ENCODE results near the gene C9orf78. TPM values are rescaled to one million over a fixed set of nuclear protein-coding genes. Genes with fewer than 3 reads are reported as not detected.

Gene C9orf78
- total and polyA plus RNA-seq, 2 experiments from 2014 or later: 34.4 to 84.6 TPM

DNA sequence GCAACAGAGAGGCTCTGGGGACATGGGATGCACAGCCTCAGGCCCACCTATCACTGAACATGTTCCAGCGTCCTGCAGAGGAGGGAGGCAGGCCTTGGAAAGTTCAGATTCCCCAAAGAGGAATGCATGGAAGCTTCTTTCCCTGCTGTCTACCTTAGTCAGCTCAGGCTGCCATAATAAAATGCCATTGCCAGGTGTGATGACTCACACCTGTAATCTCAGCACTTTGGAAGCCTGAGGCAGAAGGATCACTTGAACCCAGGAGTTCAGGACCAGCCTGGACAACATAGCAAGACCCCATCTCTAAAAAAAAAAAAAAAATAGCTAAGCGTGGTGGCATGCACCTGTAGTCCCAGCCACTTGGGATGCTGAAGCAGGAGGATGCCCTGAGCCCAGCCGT is 56.6 kb downstream of the C9orf78 start:
- H3F3A ChIP-seq (replicated peaks; ENCODE audit: low read depth): no peaks in the 10 kb centered on the region
- Mint-ChIP-seq H3K4me3 (no peak overlapping the region), H3K27ac (no peak overlapping the region), H3K27me3 (ENCODE audit: insufficient read depth, low read depth, poor library complexity) (peaks cover 12% of the 10 kb centered on the region), H3K4me1 (peaks cover 6% of the 10 kb centered on the region), H3K9me3 (no peaks in the 10 kb centered on the region; the same call in 2 of the 3 replicates), H3K36me3 (ENCODE audit: low read depth) (no peaks in the 10 kb centered on the region)
- H3K4me3 ChIP-seq: no peak overlapping the region
- no peaks in the 10 kb centered on the region for H3K9me2 ChIP-seq (ENCODE audit: insufficient read depth)
- DNase-seq (ENCODE audit: low spot score) (no peak), ATAC-seq (no peak)
- H4K20me1 ChIP-seq (replicated peaks; ENCODE audit: insufficient read depth): no peaks in the 10 kb centered on the region
- no peak overlapping the region for H3K4me2 ChIP-seq
- H3K79me2 ChIP-seq (replicated peaks; ENCODE audit: insufficient read depth): no peaks in the 10 kb centered on the region
- TF ChIP-seq NANOG (IDR thresholded peaks at IDR 0.05; ENCODE audit: borderline replicate concordance) (no peak), EZH2phosphoT487 (IDR thresholded peaks at IDR 0.05; ENCODE audit: unreplicated experiment) (no peak), EZH2 (IDR thresholded peaks at IDR 0.05; ENCODE audit: low read depth, unreplicated experiment) (no peak), ZNF114 (CRISPR knock-in tag; IDR thresholded peaks at IDR 0.05) (no peak), CREB1 (CRISPR knock-in tag; IDR thresholded peaks at IDR 0.05; ENCODE audit: low read depth) (no peak), ZNF331 (CRISPR knock-in tag; IDR thresholded peaks at IDR 0.05; ENCODE audit: low read depth) (no peak), POLR2AphosphoS5 (IDR thresholded peaks at IDR 0.05; ENCODE audit: low read depth) (no peak), JUNB (IDR thresholded peaks at IDR 0.05; ENCODE audit: unreplicated experiment) (no peak), STAT1 (IDR thresholded peaks at IDR 0.05; ENCODE audit: unreplicated experiment) (no peak)
- TF ChIP-seq, protein P1, sequence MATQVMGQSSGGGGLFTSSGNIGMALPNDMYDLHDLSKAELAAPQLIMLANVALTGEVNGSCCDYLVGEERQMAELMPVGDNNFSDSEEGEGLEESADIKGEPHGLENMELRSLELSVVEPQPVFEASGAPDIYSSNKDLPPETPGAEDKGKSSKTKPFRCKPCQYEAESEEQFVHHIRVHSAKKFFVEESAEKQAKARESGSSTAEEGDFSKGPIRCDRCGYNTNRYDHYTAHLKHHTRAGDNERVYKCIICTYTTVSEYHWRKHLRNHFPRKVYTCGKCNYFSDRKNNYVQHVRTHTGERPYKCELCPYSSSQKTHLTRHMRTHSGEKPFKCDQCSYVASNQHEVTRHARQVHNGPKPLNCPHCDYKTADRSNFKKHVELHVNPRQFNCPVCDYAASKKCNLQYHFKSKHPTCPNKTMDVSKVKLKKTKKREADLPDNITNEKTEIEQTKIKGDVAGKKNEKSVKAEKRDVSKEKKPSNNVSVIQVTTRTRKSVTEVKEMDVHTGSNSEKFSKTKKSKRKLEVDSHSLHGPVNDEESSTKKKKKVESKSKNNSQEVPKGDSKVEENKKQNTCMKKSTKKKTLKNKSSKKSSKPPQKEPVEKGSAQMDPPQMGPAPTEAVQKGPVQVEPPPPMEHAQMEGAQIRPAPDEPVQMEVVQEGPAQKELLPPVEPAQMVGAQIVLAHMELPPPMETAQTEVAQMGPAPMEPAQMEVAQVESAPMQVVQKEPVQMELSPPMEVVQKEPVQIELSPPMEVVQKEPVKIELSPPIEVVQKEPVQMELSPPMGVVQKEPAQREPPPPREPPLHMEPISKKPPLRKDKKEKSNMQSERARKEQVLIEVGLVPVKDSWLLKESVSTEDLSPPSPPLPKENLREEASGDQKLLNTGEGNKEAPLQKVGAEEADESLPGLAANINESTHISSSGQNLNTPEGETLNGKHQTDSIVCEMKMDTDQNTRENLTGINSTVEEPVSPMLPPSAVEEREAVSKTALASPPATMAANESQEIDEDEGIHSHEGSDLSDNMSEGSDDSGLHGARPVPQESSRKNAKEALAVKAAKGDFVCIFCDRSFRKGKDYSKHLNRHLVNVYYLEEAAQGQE (IDR thresholded peaks at IDR 0.05; ENCODE audit: unreplicated experiment): no peak
- TF ChIP-seq, protein P2, sequence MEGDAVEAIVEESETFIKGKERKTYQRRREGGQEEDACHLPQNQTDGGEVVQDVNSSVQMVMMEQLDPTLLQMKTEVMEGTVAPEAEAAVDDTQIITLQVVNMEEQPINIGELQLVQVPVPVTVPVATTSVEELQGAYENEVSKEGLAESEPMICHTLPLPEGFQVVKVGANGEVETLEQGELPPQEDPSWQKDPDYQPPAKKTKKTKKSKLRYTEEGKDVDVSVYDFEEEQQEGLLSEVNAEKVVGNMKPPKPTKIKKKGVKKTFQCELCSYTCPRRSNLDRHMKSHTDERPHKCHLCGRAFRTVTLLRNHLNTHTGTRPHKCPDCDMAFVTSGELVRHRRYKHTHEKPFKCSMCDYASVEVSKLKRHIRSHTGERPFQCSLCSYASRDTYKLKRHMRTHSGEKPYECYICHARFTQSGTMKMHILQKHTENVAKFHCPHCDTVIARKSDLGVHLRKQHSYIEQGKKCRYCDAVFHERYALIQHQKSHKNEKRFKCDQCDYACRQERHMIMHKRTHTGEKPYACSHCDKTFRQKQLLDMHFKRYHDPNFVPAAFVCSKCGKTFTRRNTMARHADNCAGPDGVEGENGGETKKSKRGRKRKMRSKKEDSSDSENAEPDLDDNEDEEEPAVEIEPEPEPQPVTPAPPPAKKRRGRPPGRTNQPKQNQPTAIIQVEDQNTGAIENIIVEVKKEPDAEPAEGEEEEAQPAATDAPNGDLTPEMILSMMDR (conservative IDR thresholded peaks at IDR 0.05; ENCODE audit: low read depth in 2 of 2): no peak
- TF ChIP-seq, protein P3, sequence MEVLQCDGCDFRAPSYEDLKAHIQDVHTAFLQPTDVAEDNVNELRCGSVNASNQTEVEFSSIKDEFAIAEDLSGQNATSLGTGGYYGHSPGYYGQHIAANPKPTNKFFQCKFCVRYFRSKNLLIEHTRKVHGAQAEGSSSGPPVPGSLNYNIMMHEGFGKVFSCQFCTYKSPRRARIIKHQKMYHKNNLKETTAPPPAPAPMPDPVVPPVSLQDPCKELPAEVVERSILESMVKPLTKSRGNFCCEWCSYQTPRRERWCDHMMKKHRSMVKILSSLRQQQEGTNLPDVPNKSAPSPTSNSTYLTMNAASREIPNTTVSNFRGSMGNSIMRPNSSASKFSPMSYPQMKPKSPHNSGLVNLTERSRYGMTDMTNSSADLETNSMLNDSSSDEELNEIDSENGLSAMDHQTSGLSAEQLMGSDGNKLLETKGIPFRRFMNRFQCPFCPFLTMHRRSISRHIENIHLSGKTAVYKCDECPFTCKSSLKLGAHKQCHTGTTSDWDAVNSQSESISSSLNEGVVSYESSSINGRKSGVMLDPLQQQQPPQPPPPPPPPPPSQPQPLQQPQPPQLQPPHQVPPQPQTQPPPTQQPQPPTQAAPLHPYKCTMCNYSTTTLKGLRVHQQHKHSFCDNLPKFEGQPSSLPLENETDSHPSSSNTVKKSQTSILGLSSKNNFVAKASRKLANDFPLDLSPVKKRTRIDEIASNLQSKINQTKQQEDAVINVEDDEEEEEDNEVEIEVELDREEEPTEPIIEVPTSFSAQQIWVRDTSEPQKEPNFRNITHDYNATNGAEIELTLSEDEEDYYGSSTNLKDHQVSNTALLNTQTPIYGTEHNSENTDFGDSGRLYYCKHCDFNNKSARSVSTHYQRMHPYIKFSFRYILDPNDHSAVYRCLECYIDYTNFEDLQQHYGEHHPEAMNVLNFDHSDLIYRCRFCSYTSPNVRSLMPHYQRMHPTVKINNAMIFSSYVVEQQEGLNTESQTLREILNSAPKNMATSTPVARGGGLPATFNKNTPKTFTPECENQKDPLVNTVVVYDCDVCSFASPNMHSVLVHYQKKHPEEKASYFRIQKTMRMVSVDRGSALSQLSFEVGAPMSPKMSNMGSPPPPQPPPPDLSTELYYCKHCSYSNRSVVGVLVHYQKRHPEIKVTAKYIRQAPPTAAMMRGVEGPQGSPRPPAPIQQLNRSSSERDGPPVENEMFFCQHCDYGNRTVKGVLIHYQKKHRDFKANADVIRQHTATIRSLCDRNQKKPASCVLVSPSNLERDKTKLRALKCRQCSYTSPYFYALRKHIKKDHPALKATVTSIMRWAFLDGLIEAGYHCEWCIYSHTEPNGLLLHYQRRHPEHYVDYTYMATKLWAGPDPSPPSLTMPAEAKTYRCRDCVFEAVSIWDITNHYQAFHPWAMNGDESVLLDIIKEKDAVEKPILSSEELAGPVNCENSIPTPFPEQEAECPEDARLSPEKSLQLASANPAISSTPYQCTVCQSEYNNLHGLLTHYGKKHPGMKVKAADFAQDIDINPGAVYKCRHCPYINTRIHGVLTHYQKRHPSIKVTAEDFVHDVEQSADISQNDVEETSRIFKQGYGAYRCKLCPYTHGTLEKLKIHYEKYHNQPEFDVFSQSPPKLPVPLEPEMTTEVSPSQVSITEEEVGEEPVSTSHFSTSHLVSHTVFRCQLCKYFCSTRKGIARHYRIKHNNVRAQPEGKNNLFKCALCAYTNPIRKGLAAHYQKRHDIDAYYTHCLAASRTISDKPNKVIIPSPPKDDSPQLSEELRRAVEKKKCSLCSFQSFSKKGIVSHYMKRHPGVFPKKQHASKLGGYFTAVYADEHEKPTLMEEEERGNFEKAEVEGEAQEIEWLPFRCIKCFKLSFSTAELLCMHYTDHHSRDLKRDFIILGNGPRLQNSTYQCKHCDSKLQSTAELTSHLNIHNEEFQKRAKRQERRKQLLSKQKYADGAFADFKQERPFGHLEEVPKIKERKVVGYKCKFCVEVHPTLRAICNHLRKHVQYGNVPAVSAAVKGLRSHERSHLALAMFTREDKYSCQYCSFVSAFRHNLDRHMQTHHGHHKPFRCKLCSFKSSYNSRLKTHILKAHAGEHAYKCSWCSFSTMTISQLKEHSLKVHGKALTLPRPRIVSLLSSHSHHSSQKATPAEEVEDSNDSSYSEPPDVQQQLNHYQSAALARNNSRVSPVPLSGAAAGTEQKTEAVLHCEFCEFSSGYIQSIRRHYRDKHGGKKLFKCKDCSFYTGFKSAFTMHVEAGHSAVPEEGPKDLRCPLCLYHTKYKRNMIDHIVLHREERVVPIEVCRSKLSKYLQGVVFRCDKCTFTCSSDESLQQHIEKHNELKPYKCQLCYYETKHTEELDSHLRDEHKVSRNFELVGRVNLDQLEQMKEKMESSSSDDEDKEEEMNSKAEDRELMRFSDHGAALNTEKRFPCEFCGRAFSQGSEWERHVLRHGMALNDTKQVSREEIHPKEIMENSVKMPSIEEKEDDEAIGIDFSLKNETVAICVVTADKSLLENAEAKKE (CRISPR knock-in tag; IDR thresholded peaks at IDR 0.05): no peak
- TF ChIP-seq, protein P4, sequence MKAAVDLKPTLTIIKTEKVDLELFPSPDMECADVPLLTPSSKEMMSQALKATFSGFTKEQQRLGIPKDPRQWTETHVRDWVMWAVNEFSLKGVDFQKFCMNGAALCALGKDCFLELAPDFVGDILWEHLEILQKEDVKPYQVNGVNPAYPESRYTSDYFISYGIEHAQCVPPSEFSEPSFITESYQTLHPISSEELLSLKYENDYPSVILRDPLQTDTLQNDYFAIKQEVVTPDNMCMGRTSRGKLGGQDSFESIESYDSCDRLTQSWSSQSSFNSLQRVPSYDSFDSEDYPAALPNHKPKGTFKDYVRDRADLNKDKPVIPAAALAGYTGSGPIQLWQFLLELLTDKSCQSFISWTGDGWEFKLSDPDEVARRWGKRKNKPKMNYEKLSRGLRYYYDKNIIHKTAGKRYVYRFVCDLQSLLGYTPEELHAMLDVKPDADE (IDR thresholded peaks at IDR 0.05): no peak
- H3K27ac ChIP-seq (ENCODE audit: low read depth): no peak overlapping the region
- peaks cover 2% of the 10 kb centered on the region; the same call in 1 of the 2 replicates for H3K4me1 ChIP-seq (ENCODE audit: insufficient read depth)
- no peak overlapping the region for H2AFZ ChIP-seq
- H3K36me3 ChIP-seq (ENCODE audit: insufficient read depth): no peaks in the 10 kb centered on the region
- H3K27me3 ChIP-seq (ENCODE audit: insufficient read depth): no peaks in the 10 kb centered on the region
